ENCODE data around the gene CRACDL. TPM values are rescaled to one million over a fixed set of nuclear protein-coding genes. Genes with fewer than 3 reads are reported as not detected.

Gene CRACDL
- total and polyA plus RNA-seq, 2 of the 13 experiments (the other 11 are each of a cell fraction or from before 2014, with no cell fraction given) = 0.15 to 0.26 TPM

DNA sequence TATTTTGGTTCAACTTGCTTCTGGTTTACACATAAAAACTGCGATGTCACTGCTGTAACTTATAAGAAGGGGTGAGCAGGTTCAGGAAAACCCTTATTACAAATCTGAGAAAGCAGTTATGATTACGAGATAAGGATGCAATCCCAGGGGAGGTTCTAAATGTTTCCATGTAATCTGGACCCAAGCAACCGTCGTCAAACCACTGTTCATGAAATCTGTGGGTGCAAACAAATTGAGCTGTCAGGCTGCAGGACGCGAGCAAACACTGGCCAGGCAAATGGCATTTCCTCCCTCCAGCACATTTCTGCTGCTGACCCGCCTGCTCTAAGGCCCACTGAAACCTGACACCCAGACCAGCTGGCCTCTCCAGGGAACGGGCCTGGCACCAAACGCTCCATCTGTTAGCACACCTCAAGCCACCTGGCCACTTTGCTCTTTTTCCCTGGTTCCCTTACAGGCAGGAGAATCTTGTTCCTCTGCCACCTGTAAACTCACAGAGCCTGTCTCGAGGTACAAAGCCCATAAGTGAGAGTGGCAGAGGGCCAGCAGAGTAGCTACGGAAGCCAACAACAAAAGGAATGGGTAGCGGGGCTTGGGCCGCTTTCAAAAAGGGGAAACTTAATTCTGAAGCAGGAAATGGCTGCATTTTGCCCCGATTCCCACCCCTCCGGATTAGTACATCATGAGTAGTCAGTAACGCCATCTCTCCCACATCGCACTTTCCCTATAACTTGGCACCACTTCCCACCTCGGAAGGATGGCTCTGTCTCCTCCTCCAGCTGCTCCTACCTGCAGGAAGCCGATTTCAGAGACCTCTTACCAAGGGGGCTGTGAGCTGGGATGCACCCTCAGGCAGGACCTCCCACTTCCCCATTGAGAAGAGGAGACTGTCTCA lies 26.5 kb downstream of the CRACDL start (continued):
- TF ChIP-seq, protein P1, sequence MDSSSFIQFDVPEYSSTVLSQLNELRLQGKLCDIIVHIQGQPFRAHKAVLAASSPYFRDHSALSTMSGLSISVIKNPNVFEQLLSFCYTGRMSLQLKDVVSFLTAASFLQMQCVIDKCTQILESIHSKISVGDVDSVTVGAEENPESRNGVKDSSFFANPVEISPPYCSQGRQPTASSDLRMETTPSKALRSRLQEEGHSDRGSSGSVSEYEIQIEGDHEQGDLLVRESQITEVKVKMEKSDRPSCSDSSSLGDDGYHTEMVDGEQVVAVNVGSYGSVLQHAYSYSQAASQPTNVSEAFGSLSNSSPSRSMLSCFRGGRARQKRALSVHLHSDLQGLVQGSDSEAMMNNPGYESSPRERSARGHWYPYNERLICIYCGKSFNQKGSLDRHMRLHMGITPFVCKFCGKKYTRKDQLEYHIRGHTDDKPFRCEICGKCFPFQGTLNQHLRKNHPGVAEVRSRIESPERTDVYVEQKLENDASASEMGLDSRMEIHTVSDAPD (CRISPR knock-in tag; IDR thresholded peaks at IDR 0.05) = no peak
- TF ChIP-seq ZNF292 (CRISPR knock-in tag; IDR thresholded peaks at IDR 0.05; ENCODE audit: borderline replicate concordance, low read depth) (peak; percentile 97), MTF2 (CRISPR knock-in tag; IDR thresholded peaks at IDR 0.05; ENCODE audit: borderline replicate concordance) (peak; percentile 69; the same call in 1 of the 2 replicates), NR1H2 (CRISPR knock-in tag; IDR thresholded peaks at IDR 0.05; ENCODE audit: borderline replicate concordance, low read depth) (no peak), THYN1 (CRISPR knock-in tag; IDR thresholded peaks at IDR 0.05; ENCODE audit: borderline replicate concordance, low read depth) (no peak), NCOA2 (CRISPR knock-in tag; IDR thresholded peaks at IDR 0.05) (no peak), TBX2 (CRISPR knock-in tag; IDR thresholded peaks at IDR 0.05; ENCODE audit: borderline replicate concordance) (peak; percentile 48; the same call in 1 of the 2 replicates), RFXANK (CRISPR knock-in tag; IDR thresholded peaks at IDR 0.05) (no peak), HMG20A (CRISPR knock-in tag; IDR thresholded peaks at IDR 0.05; ENCODE audit: borderline replicate concordance) (0 out of 2 replicates have a peak, but pooled peaks have one; percentile 30), NPAS2 (CRISPR knock-in tag; IDR thresholded peaks at IDR 0.05; ENCODE audit: borderline replicate concordance) (no peak), TEAD2 (CRISPR knock-in tag; IDR thresholded peaks at IDR 0.05) (no peak), PRPF4 (IDR thresholded peaks at IDR 0.05; ENCODE audit: low read depth, low read length, poor library complexity, severe bottlenecking) (no peak), ZNF180 (CRISPR knock-in tag; IDR thresholded peaks at IDR 0.05; ENCODE audit: borderline replicate concordance, low read depth) (no peak), HNF4G (IDR thresholded peaks at IDR 0.05; ENCODE audit: borderline replicate concordance, low read depth, low read length) (no peak), HNF4G (CRISPR knock-in tag; IDR thresholded peaks at IDR 0.05; ENCODE audit: borderline replicate concordance, low read depth) (no peak), ZC3H4 (CRISPR knock-in tag; IDR thresholded peaks at IDR 0.05; ENCODE audit: borderline replicate concordance) (no peak), MTA3 (CRISPR knock-in tag; IDR thresholded peaks at IDR 0.05) (no peak), KLF12 (CRISPR knock-in tag; IDR thresholded peaks at IDR 0.05; ENCODE audit: borderline replicate concordance) (no peak), E2F1 (CRISPR knock-in tag; IDR thresholded peaks at IDR 0.05) (no peak)
- TF ChIP-seq, protein P2, sequence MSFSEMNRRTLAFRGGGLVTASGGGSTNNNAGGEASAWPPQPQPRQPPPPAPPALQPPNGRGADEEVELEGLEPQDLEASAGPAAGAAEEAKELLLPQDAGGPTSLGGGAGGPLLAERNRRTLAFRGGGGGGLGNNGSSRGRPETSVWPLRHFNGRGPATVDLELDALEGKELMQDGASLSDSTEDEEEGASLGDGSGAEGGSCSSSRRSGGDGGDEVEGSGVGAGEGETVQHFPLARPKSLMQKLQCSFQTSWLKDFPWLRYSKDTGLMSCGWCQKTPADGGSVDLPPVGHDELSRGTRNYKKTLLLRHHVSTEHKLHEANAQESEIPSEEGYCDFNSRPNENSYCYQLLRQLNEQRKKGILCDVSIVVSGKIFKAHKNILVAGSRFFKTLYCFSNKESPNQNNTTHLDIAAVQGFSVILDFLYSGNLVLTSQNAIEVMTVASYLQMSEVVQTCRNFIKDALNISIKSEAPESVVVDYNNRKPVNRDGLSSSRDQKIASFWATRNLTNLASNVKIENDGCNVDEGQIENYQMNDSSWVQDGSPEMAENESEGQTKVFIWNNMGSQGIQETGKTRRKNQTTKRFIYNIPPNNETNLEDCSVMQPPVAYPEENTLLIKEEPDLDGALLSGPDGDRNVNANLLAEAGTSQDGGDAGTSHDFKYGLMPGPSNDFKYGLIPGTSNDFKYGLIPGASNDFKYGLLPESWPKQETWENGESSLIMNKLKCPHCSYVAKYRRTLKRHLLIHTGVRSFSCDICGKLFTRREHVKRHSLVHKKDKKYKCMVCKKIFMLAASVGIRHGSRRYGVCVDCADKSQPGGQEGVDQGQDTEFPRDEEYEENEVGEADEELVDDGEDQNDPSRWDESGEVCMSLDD (CRISPR knock-in tag; IDR thresholded peaks at IDR 0.05; ENCODE audit: borderline replicate concordance) = no peak
- TF ChIP-seq, protein P3, sequence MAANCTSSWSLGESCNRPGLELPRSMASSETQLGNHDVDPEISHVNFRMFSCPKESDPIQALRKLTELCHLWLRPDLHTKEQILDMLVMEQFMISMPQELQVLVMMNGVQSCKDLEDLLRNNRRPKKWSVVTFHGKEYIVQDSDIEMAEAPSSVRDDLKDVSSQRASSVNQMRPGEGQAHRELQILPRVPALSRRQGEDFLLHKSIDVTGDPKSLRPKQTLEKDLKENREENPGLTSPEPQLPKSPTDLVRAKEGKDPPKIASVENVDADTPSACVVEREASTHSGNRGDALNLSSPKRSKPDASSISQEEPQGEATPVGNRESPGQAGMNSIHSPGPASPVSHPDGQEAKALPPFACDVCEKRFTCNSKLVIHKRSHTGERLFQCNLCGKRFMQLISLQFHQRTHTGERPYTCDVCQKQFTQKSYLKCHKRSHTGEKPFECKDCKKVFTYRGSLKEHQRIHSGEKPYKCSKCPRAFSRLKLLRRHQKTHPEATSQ (CRISPR knock-in tag; IDR thresholded peaks at IDR 0.05; ENCODE audit: borderline replicate concordance) = no peak
